Liver (tissue), 3 donors: ENCODE data around the gene UBE2V1.

Source experiments
- CTCF ChIP-seq: fragments of 150-350 bp; IDR thresholded peaks from 2 replicates; pipeline ENCODE4 v1.5.1; 2017; ENCODE audit warnings: improper control_type of control experiment, low read depth, low read length; ENCODE audit not compliant: missing input control
- EGR1 ChIP-seq, 2 donors: IDR thresholded peaks; 2 replicates each; pipeline ENCODE4 v1.6.1; 2016 to 2018; ENCODE audit warnings: antibody characterized with exemption in 2 of 2, low read depth in 2 of 2
- GABPA ChIP-seq, 2 donors: IDR thresholded peaks in 1 of 2; conservative IDR thresholded peaks in 1 of 2; 2 replicates each; pipeline ENCODE4 v1.6.1; 2016; ENCODE audit warnings: antibody characterized with exemption in 2 of 2, mild to moderate bottlenecking in 1 of 2, moderate library complexity in 1 of 2
- JUND ChIP-seq, 2 donors: IDR thresholded peaks; 2 replicates each; pipeline ENCODE4 v1.6.1; 2016; ENCODE audit warnings: antibody characterized with exemption in 2 of 2
- MAX ChIP-seq: IDR thresholded peaks from 2 replicates; pipeline ENCODE4 v1.6.1; 2016; ENCODE audit warnings: antibody characterized with exemption
- YY1 ChIP-seq: IDR thresholded peaks from 2 replicates; pipeline ENCODE4 v1.6.1; 2016; ENCODE audit warnings: antibody characterized with exemption, mild to moderate bottlenecking
- ZBTB33 ChIP-seq: IDR thresholded peaks from 2 replicates; pipeline ENCODE4 v1.6.1; 2016; ENCODE audit warnings: antibody characterized with exemption
- donor health status: healthy.
- donor health status: healthy.

GRCh38 chr20:50068041-50068651, 44.8 kb downstream of the UBE2V1 start:
- TF ChIP-seq EGR1 (IDR thresholded peaks at IDR 0.05; ENCODE audit: low read depth in 2 of 2) (no peak), ZBTB33 (no peak), CTCF (no peak), GABPA (IDR thresholded peaks at IDR 0.05 in 1 of 2, conservative IDR thresholded peaks at IDR 0.05 in 1 of 2) (no peak), MAX (no peak), YY1 (no peak), JUND (IDR thresholded peaks at IDR 0.05) (no peak)
